H1 (cell line): Measurements from ENCODE around the gene FBLN2. TPM values are rescaled to one million over a fixed set of nuclear protein-coding genes. Genes with fewer than 3 reads are reported as not detected.
A peak's percentile ranks its signal among the peaks of the same experiment; 100 is the strongest.

Source experiments
- CTCF ChIA-PET: fragments of 300-600 bp; sonication (Branson Sonifier 250); formaldehyde crosslinking; loops from one replicate; lab custom pipeline; 2021; ENCODE audit not compliant: partially characterized antibody; lab: Charles Lee
- POLR2A ChIA-PET: fragments of 300-600 bp; sonication (Branson Sonifier 250); formaldehyde crosslinking; loops from one replicate; lab custom pipeline; 2021; ENCODE audit warnings: inconsistent platforms; ENCODE audit not compliant: partially characterized antibody; lab: Charles Lee
- DNase-seq, 2 experiments: peaks; one replicate each; pipeline versions ENCODE4 v3.0.0 to v3.0.0-alpha.2; 2010 to 2022; ENCODE audit warnings: low spot score in 2 of 2, low read depth in 1 of 2, mixed read lengths in 1 of 2
- FAIRE-seq: peaks from 2 replicates; lab custom pipeline; 2011; peaks lifted over from hg19 to GRCh38; lab: Jason Lieb, UNC
- H2AFZ ChIP-seq: 2 replicates; pipeline ENCODE4 v1.8.1; 2012; ENCODE audit warnings: low read length, inconsistent platforms
- H2AK5ac ChIP-seq: 2 replicates; pipeline ENCODE4 v1.6.1; 2013; ENCODE audit warnings: low read depth, low read length
- H2BK120ac ChIP-seq: replicated peaks from 2 replicates; pipeline ENCODE3; 2013; ENCODE audit warnings: low read depth, low read length, inconsistent platforms
- H2BK12ac ChIP-seq: 2 replicates; pipeline ENCODE4 v1.6.1; 2013; ENCODE audit warnings: low read depth, low read length
- H2BK15ac ChIP-seq: 2 replicates; pipeline ENCODE4 v1.6.1; 2013; ENCODE audit warnings: low read length
- H2BK20ac ChIP-seq: 2 replicates; pipeline ENCODE4 v1.6.1; 2013; ENCODE audit warnings: low read length
- H2BK5ac ChIP-seq: 2 replicates; pipeline ENCODE4 v1.6.1; 2013; ENCODE audit warnings: low read depth, low read length
- H3K14ac ChIP-seq: 2 replicates; pipeline ENCODE4 v1.6.1; 2013; ENCODE audit warnings: inconsistent platforms; ENCODE audit not compliant: insufficient read length
- H3K18ac ChIP-seq: 2 replicates; pipeline ENCODE4 v1.6.1; 2013; ENCODE audit warnings: low read length; ENCODE audit errors: extremely low read depth
- H3K23ac ChIP-seq: 2 replicates; pipeline ENCODE4 v1.6.1; 2013; ENCODE audit warnings: inconsistent platforms; ENCODE audit not compliant: insufficient read length
- H3K23me2 ChIP-seq: 2 replicates; pipeline ENCODE4 v1.6.1; 2013; ENCODE audit warnings: low read depth, low read length
- H3K27ac ChIP-seq: 2 replicates; pipeline ENCODE4 v1.6.1; 2011; ENCODE audit warnings: low read depth, low read length, inconsistent platforms
- H3K27me3 ChIP-seq, 4 experiments: replicated peaks in 1 of 4; 1 replicate in 1 of 4; 2 replicates in 3 of 4; pipeline versions ENCODE4 v1.6.1 to v1.8.1; 2011 to 2013; ENCODE audit warnings: low read length in 3 of 4, mild to moderate bottlenecking in 3 of 4, inconsistent platforms in 2 of 4, mixed read lengths in 2 of 4, moderate library complexity in 1 of 4; ENCODE audit not compliant: control insufficient read depth in 3 of 4, insufficient read depth in 3 of 4; ENCODE audit errors: extremely low read depth in 1 of 4
- H3K36me3 ChIP-seq, 4 experiments: 2 replicates each; pipeline versions ENCODE4 v1.6.1 to v1.8.1; 2011 to 2013; ENCODE audit warnings: mild to moderate bottlenecking in 4 of 4, low read length in 3 of 4, moderate library complexity in 2 of 4, control low read depth in 1 of 4, inconsistent platforms in 1 of 4; ENCODE audit not compliant: insufficient read depth in 4 of 4, control insufficient read depth in 2 of 4
- H3K4ac ChIP-seq: replicated peaks from 2 replicates; pipeline ENCODE3; 2013; ENCODE audit warnings: low read length, low read depth, mixed read lengths, inconsistent platforms; ENCODE audit not compliant: insufficient read length
- H3K4me1 ChIP-seq, 4 experiments: replicated peaks in 1 of 4; 1 replicate in 1 of 4; 2 replicates in 3 of 4; pipeline versions ENCODE4 v1.6.1 to v1.8.1; 2011 to 2013; ENCODE audit warnings: low read length in 3 of 4, inconsistent platforms in 2 of 4, mixed read lengths in 1 of 4; ENCODE audit not compliant: insufficient read depth in 4 of 4, control insufficient read depth in 3 of 4
- H3K4me2 ChIP-seq, 2 experiments: 2 replicates each; pipeline versions ENCODE4 v1.6.1 to v1.8.1; 2011 to 2013; ENCODE audit warnings: low read depth in 2 of 2, low read length in 2 of 2, control low read depth in 1 of 2, inconsistent platforms in 1 of 2, mild to moderate bottlenecking in 1 of 2; ENCODE audit not compliant: insufficient read depth in 1 of 2
- H3K4me3 ChIP-seq, 4 experiments: fragments of 200-600, 300-600 bp in 1 of 4; sonication (generic), shearing (Covaris generic), sonication (Bioruptor Twin) in 1 of 4; 2 replicates each; pipeline versions ENCODE4 v1.5.1 to v1.8.1; 2011 to 2016; ENCODE audit warnings: low read length in 4 of 4, low read depth in 3 of 4, control low read depth in 2 of 4, inconsistent platforms in 2 of 4, mild to moderate bottlenecking in 2 of 4, mixed read lengths in 1 of 4, moderate library complexity in 1 of 4; ENCODE audit not compliant: insufficient read depth in 2 of 4; ENCODE audit errors: extremely low read depth in 1 of 4
- H3K56ac ChIP-seq: replicated peaks from 2 replicates; pipeline ENCODE3; 2013; ENCODE audit warnings: low read depth, mild to moderate bottlenecking, mixed read lengths, low read length, inconsistent platforms; ENCODE audit not compliant: insufficient read length
- H3K79me1 ChIP-seq: 2 replicates; pipeline ENCODE4 v1.6.1; 2013; ENCODE audit warnings: low read depth, low read length, control low read depth
- H3K79me2 ChIP-seq, 2 experiments: 2 replicates each; pipeline versions ENCODE4 v1.6.1 to v1.8.1; 2012 to 2013; ENCODE audit warnings: low read length in 2 of 2, mild to moderate bottlenecking in 2 of 2, inconsistent platforms in 1 of 2; ENCODE audit not compliant: insufficient read depth in 2 of 2, control insufficient read depth in 1 of 2
- H3K9ac ChIP-seq, 4 experiments: replicated peaks in 1 of 4; 1 replicate in 1 of 4; 2 replicates in 3 of 4; pipeline versions ENCODE4 v1.6.1 to v1.8.1; 2011 to 2013; ENCODE audit warnings: low read depth in 3 of 4, low read length in 3 of 4, control low read depth in 2 of 4, mild to moderate bottlenecking in 2 of 4, moderate library complexity in 2 of 4, inconsistent platforms in 1 of 4; ENCODE audit errors: extremely low read depth in 1 of 4
- H3K9me3 ChIP-seq, 2 experiments: 2 replicates each; pipeline versions ENCODE4 v1.6.1 to v1.8.1; 2012 to 2013; ENCODE audit warnings: mild to moderate bottlenecking in 2 of 2, moderate library complexity in 2 of 2, control low read depth in 1 of 2, inconsistent platforms in 1 of 2, low read depth in 1 of 2, low read length in 1 of 2, mixed read lengths in 1 of 2; ENCODE audit not compliant: insufficient read depth in 2 of 2
- H4K20me1 ChIP-seq, 2 experiments: replicated peaks in 1 of 2; 2 replicates each; pipeline versions ENCODE3 to v1.8.1; 2011 to 2013; ENCODE audit warnings: inconsistent platforms in 2 of 2, low read length in 2 of 2, mild to moderate bottlenecking in 1 of 2; ENCODE audit not compliant: insufficient read depth in 2 of 2, control insufficient read depth in 1 of 2
- H4K5ac ChIP-seq: 2 replicates; pipeline ENCODE4 v1.6.1; 2013; ENCODE audit warnings: low read length, low read depth, mixed read lengths, inconsistent platforms; ENCODE audit not compliant: insufficient read length
- H4K8ac ChIP-seq: 2 replicates; pipeline ENCODE4 v1.8.0; 2013; ENCODE audit warnings: mild to moderate bottlenecking, moderate library complexity, low read length, inconsistent platforms; ENCODE audit not compliant: insufficient read depth; ENCODE audit errors: extremely low read depth
- H4K91ac ChIP-seq: replicated peaks from 2 replicates; pipeline ENCODE3; 2013; ENCODE audit warnings: low read length, mixed read lengths, inconsistent platforms; ENCODE audit not compliant: insufficient read length
- CBX8 ChIP-seq: fragments of 300-800, 300-1000 bp; sonication (generic); IDR thresholded peaks from 2 replicates; pipeline ENCODE4 v1.7.1; 2016; ENCODE audit warnings: low read depth, low read length, borderline replicate concordance
- CEBPB ChIP-seq: IDR thresholded peaks from 2 replicates; pipeline ENCODE4 v1.6.1; 2012; ENCODE audit warnings: low read depth, low read length
- FOSL1 ChIP-seq: IDR thresholded peaks from 2 replicates; pipeline ENCODE4 v1.6.1; 2011; ENCODE audit warnings: mild to moderate bottlenecking, low read depth, low read length, moderate library complexity; ENCODE audit not compliant: insufficient read depth
- MAFK ChIP-seq: IDR thresholded peaks from 2 replicates; pipeline ENCODE4 v1.6.1; 2012; ENCODE audit warnings: low read depth, mild to moderate bottlenecking, improper control_type of control experiment, low read length
- PHF8 ChIP-seq: fragments of 200-600 bp; sonication (generic); conservative IDR thresholded peaks from 2 replicates; pipeline ENCODE4 v1.7.1; 2012; ENCODE audit warnings: low read depth, mild to moderate bottlenecking, inconsistent platforms, low read length, moderate library complexity
- RBBP5 ChIP-seq: IDR thresholded peaks from 2 replicates; pipeline ENCODE4 v1.7.1; 2012; ENCODE audit warnings: low read depth, mild to moderate bottlenecking, inconsistent platforms, low read length, moderate library complexity, borderline replicate concordance
- RXRA ChIP-seq: IDR thresholded peaks from 2 replicates; pipeline ENCODE4 v1.6.1; 2011; ENCODE audit warnings: low read depth, mild to moderate bottlenecking, low read length, moderate library complexity; ENCODE audit not compliant: insufficient read depth
- SIRT6 ChIP-seq: IDR thresholded peaks from one replicate; pipeline ENCODE4 v1.7.1; 2012; ENCODE audit warnings: low read length, inconsistent platforms
- TBP ChIP-seq: IDR thresholded peaks from 2 replicates; pipeline ENCODE4 v1.6.1; 2011; ENCODE audit warnings: low read depth, low read length, improper control_type of control experiment
- WGBS, 2 experiments: shearing (Covaris generic) in 1 of 2; methylation state at CpG; one replicate each; pipeline versions ENCODE4 v1.1.6 to v1.1.7; 2013 to 2015; ENCODE audit warnings: low lambda C conversion rate in 2 of 2, mixed read lengths in 2 of 2, inconsistent platforms in 1 of 2, low coverage in 1 of 2, missing lambda C conversion rate in 1 of 2; ENCODE audit not compliant: insufficient replicate concordance in 2 of 2, insufficient coverage in 1 of 2, insufficient read length in 1 of 2; ENCODE audit errors: extremely low coverage in 1 of 2, missing lambda C conversion rate in 1 of 2; 5-methylcytosine and 5-hydroxymethylcytosine counted together
- polyA plus RNA-seq, 7 experiments: library from polyadenylated mRNA; depleted of rRNA in 3 of 7; stranded (reverse) in 5 of 7; unstranded in 2 of 7; fragments of >200 nt in 5 of 7; fragments of 200-250 nt in 2 of 7; gene quantifications; 1 replicate in 5 of 7; 2 replicates in 1 of 7; 4 replicates in 1 of 7; pipeline versions ENCODE4 v1.2.1 to v1.2.3, GENCODE V29; 2011 to 2013; ENCODE audit warnings: missing spikeins in 2 of 7, mixed read lengths in 2 of 7
- total RNA-seq: library from RNA; stranded (reverse); fragmentation: NEBNext Ultra II Directional; extraction: Animal tissue kit (Norgen Biotek cat#: 25700); gene quantifications from 2 replicates; pipeline ENCODE4 v1.2.1, GENCODE V29; 2021
- TF ChIP-seq, protein P1 (sequence below): IDR thresholded peaks from 2 replicates; pipeline ENCODE4 v1.6.1; 2012; ENCODE audit warnings: inconsistent platforms

Gene FBLN2
- total and polyA plus RNA-seq, 2 of the 8 experiments (the other 6 are each of a cell fraction or from before 2014, with no cell fraction given), result 17.4 to 24.2 TPM

DNA sequence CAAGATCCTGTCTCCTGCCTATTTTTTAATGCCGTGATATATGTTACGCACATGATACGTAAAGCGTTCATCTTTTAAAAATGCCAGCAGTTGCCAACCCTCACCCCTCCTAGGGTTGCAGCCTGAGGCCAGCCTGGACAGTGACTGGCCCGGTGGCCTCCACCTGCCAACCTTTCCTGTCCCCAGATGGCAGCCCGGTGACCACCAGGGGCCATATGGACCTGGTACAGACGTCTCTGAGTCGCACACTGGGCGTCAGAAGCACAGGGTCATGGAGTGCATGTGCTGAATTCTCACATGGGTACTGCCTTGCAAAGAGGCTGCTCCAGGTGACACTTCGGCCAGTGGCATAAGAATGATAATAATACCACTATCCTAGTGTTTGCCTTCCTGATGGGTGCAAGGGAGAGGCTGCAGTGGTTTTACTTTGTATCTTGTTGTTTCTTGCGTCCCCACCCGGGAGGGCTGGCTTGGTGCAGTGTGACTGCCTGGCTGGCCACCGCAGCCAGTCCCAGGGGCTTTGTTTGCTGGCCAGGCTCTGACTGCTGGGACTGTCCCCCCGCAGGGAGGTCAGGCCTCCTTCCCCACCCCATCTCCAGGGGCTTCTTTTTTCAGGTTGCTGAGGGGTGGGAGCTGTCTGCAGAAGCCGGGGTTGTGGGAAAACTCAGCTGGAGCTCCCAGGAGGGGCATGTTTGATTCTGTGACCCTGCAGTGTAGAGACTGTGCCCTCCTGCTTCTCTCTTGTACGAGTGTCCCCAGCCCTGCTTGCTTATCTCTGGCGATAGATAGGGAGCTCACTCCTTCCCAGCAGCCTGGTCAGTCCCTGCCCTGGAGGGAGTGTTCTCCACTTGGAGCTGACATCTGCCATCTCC, 16.9 kb downstream of the FBLN2 start:
- H3K18ac ChIP-seq, result no peak overlapping the region
- no peak overlapping the region for H3K4ac ChIP-seq
- H3K36me3 ChIP-seq, result no peaks in the 10 kb centered on the region
- H3K27me3 ChIP-seq, result no peaks in the 10 kb centered on the region; a peak in 1 of 7 replicates
- H3K27ac ChIP-seq, result no peak overlapping the region
- H3K23ac ChIP-seq, result no peak overlapping the region
- no peaks in the 10 kb centered on the region for H3K9me3 ChIP-seq
- H3K79me2 ChIP-seq, result no peaks in the 10 kb centered on the region
- no peak overlapping the region for H3K14ac ChIP-seq
- H2AK5ac ChIP-seq, result 0 out of 2 replicates have a peak overlapping the region, but pooled peaks have one; percentile 93
- H2BK20ac ChIP-seq, result no peak overlapping the region
- no peak overlapping the region for H4K5ac ChIP-seq
- no peak for FAIRE-seq
- no peak overlapping the region for H3K56ac ChIP-seq
- DNase-seq, result no peak
- H4K8ac ChIP-seq, result no peak overlapping the region
- POLR2A ChIA-PET, result no interaction called here
- H2AFZ ChIP-seq, result no peak overlapping the region
- no peak overlapping the region for H3K4me3 ChIP-seq
- H3K23me2 ChIP-seq, result no peaks in the 10 kb centered on the region
- CTCF ChIA-PET, result interaction anchor here (0.5 to 1.5 kb wide), 9 partner anchors 10 to 83 kb away, joined by 3 to 6 read pairs (median 4); no protein-coding TSS in a partner anchor
- H2BK120ac ChIP-seq, result no peak overlapping the region
- no peak overlapping the region for H4K91ac ChIP-seq
- no peak overlapping the region; the same call in 1 of the 2 replicates for H2BK5ac ChIP-seq
- H4K20me1 ChIP-seq, result peaks cover 1 to 9% of the 10 kb centered on the region in 2 experiments
- 0 out of 2 replicates have a peak overlapping the region, but pooled peaks have one; percentile 29 for H2BK15ac ChIP-seq
- H3K4me1 ChIP-seq, result peaks cover 0 to 7% (median 2%) of the 10 kb centered on the region in 4 experiments; a peak in 3 of 7 replicates
- 85% methylated on average over 17 of the region's 17 CpGs; no CpG with 5 or more reads in 1 of the 2 experiments for WGBS, 2 experiments
- H3K9ac ChIP-seq, result no peak overlapping the region
- no peaks in the 10 kb centered on the region; the same call in 1 of the 2 replicates for H3K79me1 ChIP-seq
- H2BK12ac ChIP-seq, result no peak overlapping the region
- H3K4me2 ChIP-seq, result no peak overlapping the region
- TF ChIP-seq FOSL1 (no peak), RXRA (no peak), MAFK (no peak), RBBP5 (no peak), TBP (no peak), CEBPB (no peak), PHF8 (no peak), SIRT6 (no peak), CBX8 (no peak)
- TF ChIP-seq, protein P1, sequence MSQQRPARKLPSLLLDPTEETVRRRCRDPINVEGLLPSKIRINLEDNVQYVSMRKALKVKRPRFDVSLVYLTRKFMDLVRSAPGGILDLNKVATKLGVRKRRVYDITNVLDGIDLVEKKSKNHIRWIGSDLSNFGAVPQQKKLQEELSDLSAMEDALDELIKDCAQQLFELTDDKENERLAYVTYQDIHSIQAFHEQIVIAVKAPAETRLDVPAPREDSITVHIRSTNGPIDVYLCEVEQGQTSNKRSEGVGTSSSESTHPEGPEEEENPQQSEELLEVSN, result no peak
